ENCODE results near the gene TP53RK.

- TF ChIP-seq CTCF (IDR thresholded peaks at IDR 0.05) (no peak), POLR2A (IDR thresholded peaks at IDR 0.05) (no peak)
These were observed 25.7 kb downstream of the TP53RK start for GRCh38 chr20:46663531-46663930.

Measured in Peyer's patch (tissue), 4 donors.